IPS-NIHi7 (cell line): ENCODE measurements around the gene NNAT.

Experiments
- DNase-seq: peaks from one replicate; pipeline ENCODE4 v3.0.0; 2012; ENCODE audit warnings: mixed read lengths; ENCODE audit errors: extremely low spot score

NNAT gene

DNA sequence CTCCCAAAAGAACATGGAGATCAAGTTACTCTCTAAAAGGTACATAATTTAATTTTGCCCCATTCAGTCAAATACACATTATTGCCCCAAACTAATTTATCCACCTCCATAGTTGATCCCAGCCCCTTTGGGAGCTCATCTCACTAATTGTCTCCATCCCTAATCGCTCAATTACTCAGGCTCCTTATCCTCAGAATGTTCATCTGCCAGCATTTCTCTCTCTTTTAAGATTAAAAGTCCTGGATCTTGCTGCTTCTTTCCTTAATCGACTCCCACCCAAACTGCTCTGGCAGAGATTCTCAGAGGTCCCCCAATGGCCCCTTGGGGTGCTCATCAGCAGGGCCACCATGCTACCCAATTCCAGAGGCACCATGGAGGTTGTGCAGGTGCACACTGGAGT, 18.4 kb upstream of the NNAT start:
- DNase-seq, result no peak

DNA sequence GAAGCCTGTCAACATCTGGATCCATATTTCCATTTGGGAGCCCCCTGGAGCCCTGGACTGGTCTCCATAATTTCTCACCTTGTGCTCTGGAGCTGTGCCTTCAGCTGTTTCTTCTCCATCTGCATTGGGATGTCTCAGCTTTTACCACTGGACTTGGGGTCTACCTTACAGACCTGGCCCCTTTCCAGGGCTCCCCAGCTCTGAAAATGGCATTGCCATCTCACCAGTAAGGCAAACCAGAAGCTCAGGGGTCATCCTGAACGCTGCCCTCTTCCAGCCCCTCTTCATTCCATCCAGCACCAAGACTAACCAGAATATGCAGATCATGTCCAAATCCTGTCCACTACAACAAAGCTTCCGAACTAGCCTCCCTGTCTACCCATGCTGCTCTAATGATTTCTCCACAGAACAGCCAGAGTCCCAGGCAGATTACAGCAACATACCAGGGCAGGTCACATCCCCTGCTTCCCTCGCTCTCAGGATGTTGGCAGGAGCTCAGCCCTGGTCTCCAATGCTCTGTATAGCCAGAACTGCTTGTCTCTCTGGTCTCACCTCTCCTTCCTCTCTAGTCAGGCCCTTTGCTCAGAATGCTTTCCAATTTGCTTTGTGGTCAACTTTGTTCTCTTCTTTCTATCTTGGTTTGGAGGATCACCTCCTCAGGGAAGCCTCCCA, 17.7 kb upstream of the NNAT start:
- DNase-seq, result no peak

DNA sequence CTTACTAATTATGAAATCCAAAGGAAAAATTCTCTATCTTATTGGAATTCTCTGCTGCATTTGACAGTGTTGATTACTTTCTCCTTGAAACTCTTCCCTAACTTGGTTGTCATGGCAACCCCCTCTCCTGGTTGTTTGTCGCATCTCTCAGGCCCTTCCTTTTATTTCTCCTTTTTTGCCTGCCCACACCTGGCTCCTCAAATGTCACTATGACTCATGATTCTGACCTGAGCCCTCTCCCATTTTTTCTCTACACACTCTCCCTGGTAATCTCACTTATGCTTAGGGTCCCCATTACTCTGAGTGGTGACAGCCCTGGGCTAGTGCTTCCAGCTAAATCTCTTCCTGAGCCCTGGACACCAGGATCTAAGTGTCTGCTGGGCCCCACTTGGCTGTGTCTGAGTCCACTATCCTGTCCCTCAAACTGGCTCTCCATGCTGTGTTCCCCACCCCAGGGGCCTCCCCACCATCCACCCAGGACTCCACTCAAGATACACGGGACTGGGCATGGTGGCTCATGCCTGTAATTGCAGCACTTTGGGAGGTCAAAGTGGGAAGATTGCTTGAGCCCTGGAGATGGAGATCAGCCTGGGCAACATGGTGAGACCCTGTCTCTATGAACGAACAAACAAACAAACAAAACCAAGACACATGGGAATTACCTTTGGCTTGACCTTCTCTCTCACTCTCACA, 16.5 kb upstream of the NNAT start:
- peak; percentile 63 for DNase-seq

DNA sequence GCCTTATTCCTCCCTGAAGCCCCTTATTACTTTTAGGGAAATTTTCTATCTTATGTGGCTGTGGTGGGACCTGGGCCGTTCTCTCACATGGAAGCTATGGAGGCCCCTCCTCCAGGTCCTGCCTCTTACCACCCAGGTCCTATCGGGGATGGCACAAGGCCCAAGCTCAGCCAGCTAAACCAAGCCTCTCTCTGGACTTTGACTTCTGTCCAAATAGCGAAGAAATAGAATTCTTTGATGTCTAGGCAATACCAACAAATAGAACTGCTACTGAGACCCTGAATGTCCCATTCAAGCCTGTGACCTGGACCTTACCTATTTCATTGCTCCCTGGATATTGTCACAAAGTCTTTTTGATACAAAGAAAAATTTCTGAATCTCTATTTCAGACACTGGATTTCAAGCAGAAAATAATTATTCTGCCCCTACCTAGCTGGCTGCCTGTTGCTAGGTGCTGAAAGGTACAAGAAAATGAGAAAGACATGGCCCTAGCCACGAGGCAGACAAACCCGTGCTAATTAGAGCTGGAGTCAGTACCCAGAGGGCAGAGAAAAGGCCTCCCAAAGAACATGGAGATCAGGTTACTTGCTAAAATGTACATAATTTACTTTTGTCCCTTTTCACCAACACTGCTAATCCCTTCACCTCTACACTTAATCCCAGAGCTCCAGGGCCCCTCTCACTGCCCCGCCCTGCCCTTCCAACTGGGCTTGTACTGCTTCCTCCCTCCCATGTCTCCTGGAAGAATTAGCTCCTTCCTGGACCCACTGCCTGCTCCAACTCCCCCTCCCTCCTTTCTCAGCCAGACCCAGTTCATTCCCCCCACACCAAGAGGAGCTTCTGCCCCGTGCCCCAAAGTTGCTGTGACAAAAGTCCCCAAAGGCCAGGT, 15.5 kb upstream of the NNAT start:
- DNase-seq, result no peak

DNA sequence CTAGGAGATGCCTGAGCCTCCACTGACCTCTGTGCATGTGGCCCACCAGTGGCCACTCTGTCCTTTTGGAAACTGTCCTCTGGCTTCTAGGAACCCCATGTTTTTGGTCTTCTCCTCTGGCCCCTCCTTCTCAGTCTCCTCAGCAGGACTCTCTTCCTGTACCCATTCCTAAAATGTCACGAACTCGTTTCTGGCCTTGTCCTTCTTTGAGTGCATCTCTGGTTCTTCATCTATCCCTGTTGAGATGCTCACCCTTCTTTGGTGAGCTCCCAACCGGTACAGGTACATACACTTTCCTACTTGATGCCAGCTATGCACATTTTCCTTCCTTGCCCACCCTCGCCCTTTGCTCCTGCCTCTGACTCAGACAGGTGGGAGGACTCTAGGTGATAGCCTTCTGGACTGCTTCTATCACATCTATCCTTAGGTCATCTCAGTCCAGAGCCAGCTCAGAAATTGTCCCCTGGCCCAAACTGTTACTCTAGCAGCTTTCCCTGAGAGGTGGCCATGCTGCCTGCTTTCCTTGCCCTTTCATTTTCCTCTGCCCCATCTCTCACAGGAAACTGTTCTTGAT, 14.8 kb upstream of the NNAT start:
- no peak for DNase-seq

DNA sequence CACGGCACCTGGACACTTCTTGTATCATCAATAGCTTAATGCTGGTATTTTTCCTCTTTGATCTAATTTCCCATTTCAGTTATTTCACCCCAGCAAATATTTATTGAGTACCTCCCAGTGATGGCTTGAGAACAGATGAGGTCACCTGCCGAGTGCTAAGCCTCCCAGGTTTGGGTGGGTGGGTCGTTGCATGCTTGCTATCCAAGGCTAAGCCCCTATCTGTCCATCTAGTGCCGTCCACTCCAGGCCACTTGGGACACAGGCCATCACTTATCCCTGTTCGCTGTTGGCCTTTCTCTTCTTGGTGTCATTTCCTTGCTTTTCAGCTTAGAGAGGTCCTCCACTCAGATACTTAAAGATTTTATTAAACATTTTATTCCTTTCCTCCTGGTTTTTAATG, 10.8 kb upstream of the NNAT start:
- no peak for DNase-seq

DNA sequence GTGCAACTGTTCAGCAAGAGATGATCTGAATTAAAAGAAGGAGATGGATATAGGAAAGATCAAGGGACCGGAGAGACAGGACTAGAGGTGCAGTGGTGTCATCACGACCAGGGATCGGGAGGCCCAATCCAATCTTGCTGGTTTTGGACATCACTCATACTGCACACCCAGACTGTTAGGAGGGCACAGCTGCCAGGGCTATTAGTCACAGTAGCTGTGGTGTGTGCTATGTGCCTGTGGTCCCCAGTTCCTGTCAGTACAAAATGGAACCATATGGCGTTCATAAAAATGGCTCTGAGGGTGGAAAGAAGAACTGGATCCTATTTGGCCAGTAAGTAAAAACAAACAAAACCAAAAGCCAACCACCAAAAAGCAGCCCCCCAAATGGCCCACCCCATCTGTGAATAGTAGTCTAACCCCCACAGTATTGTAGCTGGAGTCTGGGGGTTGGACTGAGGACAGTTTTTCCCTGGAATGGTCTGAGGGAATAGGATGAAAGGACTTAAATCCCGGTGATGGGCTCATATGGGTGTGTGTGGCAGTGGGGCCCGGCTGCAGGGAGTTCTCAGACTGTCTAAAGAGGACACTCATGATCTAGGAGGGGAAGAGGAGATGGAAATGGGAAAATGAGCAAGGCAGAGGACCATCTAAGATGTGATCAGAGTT, 9.3 kb upstream of the NNAT start:
- DNase-seq, result no peak

DNA sequence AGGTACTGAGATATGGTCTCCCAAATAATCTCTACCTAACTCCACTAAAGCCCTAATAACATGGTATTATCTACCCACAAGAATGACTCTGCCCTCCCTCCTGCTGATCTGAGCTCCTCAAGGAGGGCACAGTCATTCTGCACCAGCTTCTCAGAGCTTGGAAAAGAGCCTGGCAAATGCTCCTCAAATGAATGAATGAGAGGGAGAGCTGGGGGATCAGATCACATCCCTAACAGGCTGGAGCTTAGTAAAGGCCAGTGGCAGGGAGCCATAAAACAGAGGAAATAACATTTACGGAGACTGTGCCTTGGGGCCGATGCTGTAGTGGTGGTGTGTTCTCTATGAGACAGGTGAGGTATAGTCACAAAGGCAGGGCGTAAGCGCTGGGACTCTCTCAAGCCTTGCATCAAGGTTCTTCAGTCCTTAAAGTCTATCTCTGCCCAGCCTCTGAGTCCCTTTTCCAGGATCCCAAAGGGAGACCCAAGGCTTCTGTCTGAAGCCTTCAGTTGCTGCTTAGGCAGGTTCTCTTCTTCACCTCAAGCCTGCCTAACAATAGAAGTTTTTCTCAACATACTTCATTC, 7.2 kb upstream of the NNAT start:
- DNase-seq, result no peak

DNA sequence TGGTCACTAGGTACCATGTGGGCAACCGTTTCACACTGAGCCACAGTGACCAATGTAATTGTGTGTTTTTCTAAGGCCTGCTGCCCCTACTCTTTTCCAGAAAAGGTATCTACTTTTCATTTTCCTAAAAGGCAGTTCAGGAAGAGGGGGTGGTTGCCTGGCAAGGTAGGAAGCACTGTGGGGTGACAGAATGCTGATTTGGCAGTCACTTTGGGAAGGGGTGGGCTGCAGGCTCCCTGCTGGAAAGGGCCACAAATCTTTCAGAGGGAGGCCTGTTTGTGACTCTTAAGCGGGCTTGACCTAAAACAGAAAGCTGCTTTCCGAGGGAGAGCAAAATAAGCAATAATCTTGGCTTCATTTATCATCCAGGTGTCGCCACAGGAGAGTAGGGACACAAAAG, 5.2 kb upstream of the NNAT start:
- no peak for DNase-seq

DNA sequence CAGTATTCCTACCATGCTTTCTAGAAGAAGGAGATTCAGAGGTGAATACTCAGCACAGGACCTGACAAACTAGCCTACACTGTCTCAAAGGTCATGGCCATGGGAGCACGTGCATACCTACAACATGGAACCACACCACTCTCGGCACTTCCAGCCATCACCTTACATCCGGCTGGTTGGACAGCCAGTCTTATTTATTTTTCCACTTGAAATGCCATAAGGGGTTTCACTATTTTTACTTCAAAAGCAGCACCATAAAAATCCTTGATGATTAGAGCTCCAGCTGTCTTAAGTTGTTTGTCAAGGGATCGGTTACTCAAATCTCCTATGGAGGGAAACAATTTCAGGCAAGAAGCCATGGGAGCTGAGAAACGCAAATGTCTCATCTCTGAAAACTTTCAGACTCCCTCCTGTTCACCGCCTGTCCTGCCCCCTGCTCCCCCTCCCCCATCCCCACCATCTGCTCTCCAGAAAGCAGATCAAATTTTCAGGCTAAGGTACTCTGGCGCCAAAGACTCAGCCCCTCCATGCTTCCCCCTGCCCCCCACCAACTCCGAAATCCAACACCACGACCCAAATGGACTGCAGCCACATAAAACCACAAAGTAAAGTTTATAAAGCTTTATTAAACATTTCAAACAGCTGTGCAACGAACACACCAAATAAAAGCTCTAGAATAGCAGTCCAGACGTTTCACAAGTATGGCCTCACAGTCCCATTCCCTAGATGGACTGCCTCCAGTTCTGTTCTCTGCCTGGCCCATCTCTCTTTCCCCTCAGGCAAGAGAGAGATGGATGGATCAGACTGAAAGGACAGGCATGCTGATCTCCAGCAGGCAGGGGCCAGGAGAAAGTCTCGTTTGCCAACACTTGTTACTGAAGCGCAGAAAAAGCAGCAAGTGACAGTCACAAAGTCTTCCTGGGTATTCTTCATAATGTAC, 4.0 kb upstream of the NNAT start:
- no peak for DNase-seq

DNA sequence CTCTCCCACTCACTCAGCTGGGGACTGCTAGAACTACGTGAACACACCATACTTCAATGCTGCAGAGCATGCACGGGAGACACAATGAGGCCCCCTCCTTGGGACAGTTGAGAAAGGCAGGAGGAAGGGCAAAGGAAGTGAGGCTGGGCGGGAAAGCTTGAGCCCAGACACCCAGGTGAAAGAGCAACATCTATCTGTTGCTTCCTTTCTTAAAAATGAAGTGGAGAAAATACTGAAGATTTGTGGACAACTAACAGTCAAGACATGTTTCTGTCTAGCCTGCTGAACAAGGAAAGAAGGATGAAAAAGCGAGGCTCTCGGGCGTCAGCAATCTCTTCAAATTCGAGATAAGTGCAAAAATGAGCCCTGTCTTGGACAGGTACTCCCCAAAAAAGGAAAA, 3.0 kb upstream of the NNAT start:
- no peak for DNase-seq

DNA sequence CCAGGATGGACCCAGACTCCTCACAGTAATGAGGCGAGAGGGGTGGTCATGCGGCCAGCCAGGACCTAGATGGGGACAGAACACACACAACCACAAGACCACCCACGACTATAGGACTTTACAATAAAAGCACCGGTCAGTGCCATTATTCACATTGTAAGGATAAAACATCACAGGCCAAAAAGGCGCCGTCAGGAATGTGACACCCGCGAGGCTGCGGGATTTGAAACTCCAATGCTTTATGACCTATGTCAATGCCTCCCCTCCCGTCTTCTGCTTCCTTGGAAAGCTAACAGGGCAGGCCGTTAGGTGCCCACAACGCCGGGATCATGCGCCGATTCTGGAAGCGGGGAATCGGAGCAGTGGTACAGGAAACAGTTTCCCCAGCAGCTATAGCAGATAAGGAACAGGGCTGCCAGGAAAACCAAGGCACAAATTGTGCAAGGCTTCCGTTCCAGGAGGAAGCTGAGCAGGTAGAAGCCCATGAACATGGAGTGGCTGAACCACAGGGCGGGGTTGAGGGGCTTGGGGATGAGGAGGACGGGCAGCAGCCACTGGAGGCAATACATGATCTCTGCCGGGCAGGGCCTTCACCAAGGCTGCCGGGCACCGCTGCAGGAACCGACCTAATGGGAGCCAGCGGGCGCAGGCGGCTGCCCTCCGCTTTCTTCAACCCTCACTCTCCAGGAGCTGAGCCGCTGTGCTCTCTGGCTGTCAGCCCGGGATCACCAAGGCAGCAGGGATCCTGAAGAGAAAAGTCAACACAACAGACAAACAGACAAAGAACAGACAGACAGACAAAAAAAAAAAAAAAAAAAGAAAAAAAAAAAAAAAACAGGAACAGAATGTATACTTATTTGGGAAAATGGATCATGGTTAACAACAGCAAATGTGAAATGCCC, 2.2 kb upstream of the NNAT start:
- DNase-seq, result no peak

DNA sequence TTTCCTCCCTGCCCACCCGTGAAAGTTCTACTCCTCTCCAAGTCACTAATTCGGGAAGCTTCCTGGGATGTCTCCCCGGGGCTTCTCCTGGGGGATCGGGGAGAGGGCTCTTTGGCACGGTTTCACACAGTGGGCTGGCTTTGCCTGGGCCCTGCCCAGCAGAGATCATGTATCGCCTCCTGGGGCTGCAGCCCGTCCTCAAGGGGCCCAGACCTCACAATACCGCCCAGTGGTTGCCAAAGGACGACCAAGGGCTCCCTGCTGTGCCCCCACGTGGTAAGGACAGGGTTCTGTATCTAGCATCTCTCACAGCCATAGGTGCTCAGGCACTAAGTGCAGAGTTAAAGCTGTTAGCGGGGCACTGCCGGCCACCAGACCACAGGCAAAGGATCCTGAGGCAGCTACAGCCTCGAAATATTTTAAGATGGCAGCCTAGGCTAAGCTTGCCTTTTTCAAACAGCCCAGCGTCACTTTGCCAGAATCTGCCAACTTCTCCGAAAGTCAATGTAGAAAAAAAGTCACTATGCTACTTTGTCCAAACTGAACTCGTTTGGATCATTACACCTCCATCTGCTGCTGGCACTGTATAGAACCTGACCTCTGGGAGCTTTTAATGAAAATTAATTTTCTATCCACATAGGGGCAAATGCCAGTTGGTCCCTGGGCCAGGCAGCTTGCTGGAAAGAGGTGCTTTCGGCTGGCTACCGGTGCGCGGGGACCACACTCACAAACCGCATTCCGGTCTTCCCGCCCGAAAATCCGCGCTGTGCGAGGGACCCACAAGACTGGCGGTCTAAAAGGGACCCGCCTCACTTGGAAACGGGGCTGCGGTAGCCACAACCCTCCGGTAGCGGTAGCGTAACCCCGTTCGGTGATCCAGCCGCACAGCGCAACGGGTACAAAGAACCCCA, 1.3 kb upstream of the NNAT start:
- peak; percentile 46 for DNase-seq

DNA sequence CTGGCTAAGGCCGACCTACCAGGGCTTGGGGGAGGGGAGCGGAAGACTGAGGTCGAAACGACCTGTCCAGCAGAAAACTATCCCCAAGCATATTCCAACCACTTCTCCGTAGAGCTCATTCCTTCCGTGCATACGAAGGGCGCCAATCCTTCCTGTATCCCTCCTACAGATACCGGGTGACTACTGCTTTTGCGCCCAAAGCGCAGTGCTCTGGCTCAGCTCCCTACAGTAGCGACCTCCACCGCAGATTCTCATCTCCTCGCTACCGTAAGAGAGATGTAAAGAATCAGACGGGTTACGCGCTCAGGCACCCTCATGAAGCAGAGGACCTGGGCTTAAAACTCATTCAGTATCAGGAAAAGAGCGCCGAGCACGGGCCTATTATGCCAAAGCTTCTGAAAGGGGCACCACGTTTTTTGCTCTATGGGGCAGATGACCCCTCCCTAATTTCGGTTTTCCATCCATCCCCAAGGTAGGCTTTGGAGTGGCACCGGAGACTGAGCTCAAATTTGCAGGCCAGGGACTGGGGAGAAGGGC, 563 bp upstream of the NNAT start:
- no peak for DNase-seq

DNA sequence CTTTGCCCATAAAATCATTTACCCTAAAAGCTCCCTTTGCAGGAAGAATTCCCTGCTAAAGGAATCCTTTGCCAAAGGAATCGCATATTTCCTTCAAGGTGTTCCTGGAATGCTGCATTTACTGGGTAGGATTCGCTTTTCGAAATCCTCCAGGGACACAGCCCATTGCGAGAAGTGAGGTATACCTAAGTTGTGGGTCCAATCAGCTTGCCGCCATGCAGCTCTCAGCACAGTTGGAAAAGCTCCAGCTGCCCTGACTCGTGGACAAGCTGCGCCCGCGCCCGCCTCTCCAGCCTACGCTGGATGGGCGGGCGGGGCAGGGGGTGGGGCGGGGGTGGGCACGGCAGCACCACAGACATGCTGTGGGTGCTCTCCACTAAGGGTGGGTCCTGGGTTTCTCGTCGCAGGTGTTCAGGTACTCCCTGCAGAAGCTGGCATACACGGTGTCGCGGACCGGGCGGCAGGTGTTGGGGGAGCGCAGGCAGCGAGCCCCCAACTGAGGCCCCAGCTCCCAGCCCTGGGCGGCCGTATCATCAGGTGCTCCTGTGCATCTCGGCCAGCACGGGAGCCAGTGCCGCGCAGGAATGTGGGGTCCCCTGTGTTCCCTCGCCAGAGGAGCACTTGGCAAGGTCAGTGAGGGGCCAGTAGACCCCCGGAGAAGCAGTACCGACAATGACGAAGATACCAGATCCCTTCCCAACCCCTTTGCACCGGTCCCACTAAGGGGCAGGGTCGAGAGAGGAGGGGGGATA, 1.4 kb downstream of the NNAT start:
- no peak for DNase-seq

DNA sequence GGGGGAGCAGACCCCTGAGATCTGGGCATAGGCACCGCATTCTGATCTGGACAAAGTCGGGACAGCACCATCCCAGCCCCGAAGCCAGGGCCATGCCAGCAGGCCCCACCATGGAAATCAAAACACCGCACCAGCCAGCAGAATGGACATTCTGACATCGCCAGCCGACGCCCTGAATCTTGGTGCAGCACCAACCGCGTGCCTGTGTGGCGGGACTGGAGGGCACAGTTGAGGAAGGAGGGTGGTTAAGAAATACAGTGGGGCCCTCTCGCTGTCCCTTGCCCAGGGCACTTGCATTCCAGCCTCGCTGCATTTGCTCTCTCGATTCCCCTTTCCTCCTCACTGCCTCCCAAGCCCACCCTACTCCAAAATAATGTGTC, 2.0 kb downstream of the NNAT start:
- DNase-seq, result no peak
